Panc1 (cell line): ENCODE data around the gene ETV4. TPM values are rescaled to one million over a fixed set of nuclear protein-coding genes. Genes with fewer than 3 reads are reported as not detected.

Experiments
- ATAC-seq: fragments of 200-7000 bp; cut with Tn5 transposase; 2 replicates; pipeline ENCODE4 v1.9.1; 2020; ENCODE audit warnings: mild to moderate bottlenecking, moderate library complexity
- BruUV-seq: library from RNA; stranded (reverse); fragments of 400-500 nt; replicated peaks from 2 replicates; lab custom pipeline; 2021; lab: Mats Ljungman, UMichigan
- CTCF ChIA-PET: fragments of 300-600 bp; sonication (Branson Sonifier 250); formaldehyde crosslinking; loops from one replicate; lab custom pipeline; 2022; ENCODE audit warnings: antibody characterized with exemption; lab: Charles Lee
- POLR2A ChIA-PET: fragments of 300-600 bp; sonication (Branson Sonifier 250); formaldehyde crosslinking; loops from one replicate; lab custom pipeline; 2022; ENCODE audit warnings: antibody characterized with exemption; lab: Charles Lee
- DNase-seq: peaks from one replicate; pipeline ENCODE4 v3.0.0-alpha.2; 2010; ENCODE audit warnings: low read depth, low spot score
- H3K27ac ChIP-seq: 2 replicates; pipeline ENCODE4 v1.5.1; 2011; ENCODE audit warnings: mild to moderate bottlenecking, low read length, inconsistent platforms
- H3K27me3 ChIP-seq: fragments of 200-500 bp; sonication (Bioruptor generic); 2 replicates; pipeline ENCODE4 v1.6.0; 2014; ENCODE audit warnings: low read length, inconsistent platforms; ENCODE audit not compliant: control insufficient read depth, insufficient read depth
- H3K36me3 ChIP-seq: fragments of 200-500 bp; sonication (Bioruptor generic); 2 replicates; pipeline ENCODE4 v1.5.1; 2014; ENCODE audit warnings: inconsistent platforms, mild to moderate bottlenecking, low read length, moderate library complexity; ENCODE audit not compliant: control insufficient read depth, insufficient read depth
- H3K4me1 ChIP-seq: 2 replicates; pipeline ENCODE4 v1.5.1; 2011; ENCODE audit warnings: inconsistent platforms, mild to moderate bottlenecking, low read length, moderate library complexity; ENCODE audit not compliant: control insufficient read depth, insufficient read depth
- H3K4me3 ChIP-seq, 2 experiments: 2 replicates each; pipeline ENCODE4 v1.5.1; 2011 to 2012; ENCODE audit warnings: low read depth in 2 of 2, low read length in 2 of 2, mild to moderate bottlenecking in 2 of 2, inconsistent platforms in 1 of 2, moderate library complexity in 1 of 2
- H3K9me3 ChIP-seq: fragments of 200-500 bp; sonication (Bioruptor generic); 2 replicates; pipeline ENCODE4 v1.5.1; 2014; ENCODE audit warnings: low read depth, mild to moderate bottlenecking, inconsistent platforms, low read length, moderate library complexity; ENCODE audit not compliant: control insufficient read depth, insufficient read depth
- CTCF ChIP-seq: fragments of 450-650 bp; IDR thresholded peaks from 2 replicates; pipeline ENCODE4 v1.5.1; 2017; ENCODE audit warnings: mild to moderate bottlenecking
- POLR2AphosphoS5 ChIP-seq: IDR thresholded peaks from 2 replicates; pipeline ENCODE4 v1.6.1; 2012; ENCODE audit warnings: mild to moderate bottlenecking, low read depth, low read length, moderate library complexity
- REST ChIP-seq, 2 experiments: IDR thresholded peaks; 2 replicates each; pipeline ENCODE4 v1.6.1; 2011 to 2012; ENCODE audit warnings: low read depth in 2 of 2, control low read depth in 1 of 2, low read length in 1 of 2, mild to moderate bottlenecking in 1 of 2, moderate library complexity in 1 of 2; ENCODE audit not compliant: insufficient read depth in 1 of 2
- SIN3A ChIP-seq: IDR thresholded peaks from 2 replicates; pipeline ENCODE4 v1.6.1; 2012; ENCODE audit warnings: low read depth, mild to moderate bottlenecking, low read length, moderate library complexity, borderline replicate concordance; ENCODE audit not compliant: insufficient read depth
- TCF7L2 ChIP-seq: IDR thresholded peaks from 2 replicates; pipeline ENCODE4 v1.6.1; 2011; ENCODE audit warnings: mild to moderate bottlenecking, low read depth, low read length, inconsistent platforms
- in situ Hi-C: cut with HindIII; loops from 2 replicates; pipeline ENCODE4 v1.10.0; 2016; ENCODE audit warnings: low sequenced_read_pairs, low pct_unique_long_range_greater_than_20kb
- intact Hi-C: fragments of 100-400 bp; cut with micrococcal nuclease; formaldehyde crosslinking; loops from one replicate; pipeline ENCODE4 v1.10.0; 2022; ENCODE audit not compliant: unreplicated experiment
- total RNA-seq: library from RNA; stranded (reverse); gene quantifications from one replicate; pipeline ENCODE4 v1.2.1, GENCODE V29; 2021; ENCODE audit not compliant: unreplicated experiment

Gene ETV4
- total RNA-seq, 1 experiment from 2014 or later, result 8.3 TPM

GRCh38 chr17:43529947-43530287, 16.2 kb downstream of the ETV4 start:
- ChIA-PET CTCF (no interaction called here), POLR2A (no interaction called here)
- no peaks in the 10 kb centered on the region; the same call in 1 of the 2 replicates for H3K4me1 ChIP-seq
- no peak for DNase-seq
- H3K9me3 ChIP-seq, result no peaks in the 10 kb centered on the region
- no peaks in the 10 kb centered on the region for H3K27me3 ChIP-seq
- in situ Hi-C loops, result no loop called here
- BruUV-seq, result no TSS peak
- intact Hi-C loops, result no loop called here
- no peak overlapping the region for H3K27ac ChIP-seq
- no peak overlapping the region for H3K4me3 ChIP-seq
- ATAC-seq, result no peak
- TF ChIP-seq POLR2AphosphoS5 (no peak), SIN3A (no peak), CTCF (no peak), REST (IDR thresholded peaks at IDR 0.05; ENCODE audit: insufficient read depth in 1 of 2, low read depth in 2 of 2, low read length in 1 of 2) (no peak), TCF7L2 (no peak)
- no peaks in the 10 kb centered on the region for H3K36me3 ChIP-seq

GRCh38 chr17:43528988-43529814, 16.9 kb downstream of the ETV4 start:
- no peak overlapping the region for H3K4me3 ChIP-seq
- H3K36me3 ChIP-seq, result no peaks in the 10 kb centered on the region
- CTCF ChIA-PET, result no interaction called here
- no TSS peak for BruUV-seq
- no peaks in the 10 kb centered on the region for H3K27me3 ChIP-seq
- POLR2A ChIA-PET, result no interaction called here
- no peak for DNase-seq
- H3K4me1 ChIP-seq, result no peaks in the 10 kb centered on the region; the same call in 1 of the 2 replicates
- in situ Hi-C loops, result no loop called here
- TF ChIP-seq POLR2AphosphoS5 (no peak), TCF7L2 (no peak), REST (IDR thresholded peaks at IDR 0.05; ENCODE audit: insufficient read depth in 1 of 2, low read depth in 2 of 2, low read length in 1 of 2) (no peak)
- intact Hi-C loops, result no loop called here
- H3K9me3 ChIP-seq, result no peaks in the 10 kb centered on the region
- no peak overlapping the region for H3K27ac ChIP-seq
- no peak for ATAC-seq
